ENCODE data around the gene CD79A.

The CD79A gene

GRCh38 chr19:41929536-41930071 lies 52.5 kb downstream of the CD79A start:
- no peak for DNase-seq (ENCODE audit: low read depth in 2 of 2, low spot score in 1 of 2)

GRCh38 chr19:41930322-41930722 lies 53.2 kb downstream of the CD79A start:
- no peak for DNase-seq (ENCODE audit: low read depth in 2 of 2, low spot score in 1 of 2)

All from stimulated activated CD8-positive, alpha-beta memory T cell treated with anti-CD3 and anti-CD28 coated beads, Interleukin-4, amount 100 ng/mL, for 1 hour (primary cell).